Liver (tissue), 9 donors: ENCODE measurements around the gene BET1. TPM values are rescaled to one million over a fixed set of nuclear protein-coding genes. Genes with fewer than 3 reads are reported as not detected.

Experiments used
- DNase-seq: peaks from one replicate; pipeline ENCODE4 v3.0.0-alpha.2; 2017; ENCODE audit warnings: low spot score
- H3K27ac ChIP-seq, 2 donors: one replicate each; pipeline ENCODE4 v1.7.0; 2013; ENCODE audit warnings: inconsistent platforms in 2 of 2, low read length in 2 of 2, control low read depth in 1 of 2, low read depth in 1 of 2, mild to moderate bottlenecking in 1 of 2
- H3K27me3 ChIP-seq, 4 donors: one replicate each; pipeline versions ENCODE4 v1.6.1 to v1.7.0; 2013; ENCODE audit warnings: low read length in 3 of 4, inconsistent platforms in 1 of 4, mild to moderate bottlenecking in 1 of 4, moderate library complexity in 1 of 4; ENCODE audit not compliant: control insufficient read depth in 4 of 4, insufficient read depth in 4 of 4
- H3K36me3 ChIP-seq, 4 donors: one replicate each; pipeline versions ENCODE4 v1.6.1 to v1.7.0; 2013; ENCODE audit warnings: low read length in 3 of 4, mild to moderate bottlenecking in 3 of 4, low read depth in 1 of 4, moderate library complexity in 1 of 4; ENCODE audit not compliant: control insufficient read depth in 4 of 4, insufficient read depth in 3 of 4
- H3K4me1 ChIP-seq, 4 donors: one replicate each; pipeline versions ENCODE4 v1.6.1 to v1.7.0; 2013; ENCODE audit warnings: low read length in 3 of 4, mild to moderate bottlenecking in 3 of 4, moderate library complexity in 1 of 4; ENCODE audit not compliant: control insufficient read depth in 4 of 4, insufficient read depth in 4 of 4
- H3K4me3 ChIP-seq, 3 donors: one replicate each; pipeline versions ENCODE4 v1.6.1 to v1.7.0; 2013; ENCODE audit warnings: low read length in 3 of 3, control low read depth in 1 of 3, low read depth in 1 of 3, mild to moderate bottlenecking in 1 of 3
- H3K9ac ChIP-seq, 2 donors: one replicate each; pipeline ENCODE4 v1.7.0; 2013; ENCODE audit warnings: low read length in 2 of 2, mild to moderate bottlenecking in 2 of 2, moderate library complexity in 2 of 2, control low read depth in 1 of 2, low read depth in 1 of 2
- H3K9me3 ChIP-seq, 4 donors: one replicate each; pipeline versions ENCODE4 v1.6.1 to v1.7.0; 2013; ENCODE audit warnings: low read length in 3 of 4; ENCODE audit not compliant: control insufficient read depth in 4 of 4
- CTCF ChIP-seq: fragments of 150-350 bp; IDR thresholded peaks from 2 replicates; pipeline ENCODE4 v1.5.1; 2017; ENCODE audit warnings: improper control_type of control experiment, low read depth, low read length; ENCODE audit not compliant: missing input control
- FOXA2 ChIP-seq: IDR thresholded peaks from 2 replicates; pipeline ENCODE4 v1.6.1; 2016; ENCODE audit warnings: antibody characterized with exemption
- GABPA ChIP-seq, 2 donors: IDR thresholded peaks in 1 of 2; conservative IDR thresholded peaks in 1 of 2; 2 replicates each; pipeline ENCODE4 v1.6.1; 2016; ENCODE audit warnings: antibody characterized with exemption in 2 of 2, mild to moderate bottlenecking in 1 of 2, moderate library complexity in 1 of 2
- HNF4A ChIP-seq, 2 donors: conservative IDR thresholded peaks; 2 replicates each; pipeline ENCODE4 v1.6.1; 2016; ENCODE audit warnings: antibody characterized with exemption in 2 of 2, mild to moderate bottlenecking in 2 of 2
- HNF4G ChIP-seq: IDR thresholded peaks from 2 replicates; pipeline ENCODE4 v1.6.1; 2016; ENCODE audit warnings: antibody characterized with exemption
- JUND ChIP-seq, 2 donors: IDR thresholded peaks; 2 replicates each; pipeline ENCODE4 v1.6.1; 2016; ENCODE audit warnings: antibody characterized with exemption in 2 of 2
- MAX ChIP-seq: IDR thresholded peaks from 2 replicates; pipeline ENCODE4 v1.6.1; 2016; ENCODE audit warnings: antibody characterized with exemption
- NR2F2 ChIP-seq: IDR thresholded peaks from 2 replicates; pipeline ENCODE4 v1.6.1; 2016; ENCODE audit warnings: antibody characterized with exemption
- RAD21 ChIP-seq, 2 donors: IDR thresholded peaks; 2 replicates each; pipeline ENCODE4 v1.6.1; 2016; ENCODE audit warnings: antibody characterized with exemption in 2 of 2, mild to moderate bottlenecking in 2 of 2
- RXRA ChIP-seq, 2 donors: IDR thresholded peaks; 2 replicates each; pipeline ENCODE4 v1.6.1; 2017 to 2018; ENCODE audit warnings: antibody characterized with exemption in 2 of 2, mild to moderate bottlenecking in 1 of 2
- SP1 ChIP-seq: IDR thresholded peaks from 2 replicates; pipeline ENCODE4 v1.6.1; 2018; ENCODE audit warnings: antibody characterized with exemption, mild to moderate bottlenecking
- TAF1 ChIP-seq: conservative IDR thresholded peaks from 2 replicates; pipeline ENCODE4 v1.6.1; 2016; ENCODE audit warnings: antibody characterized with exemption, mild to moderate bottlenecking
- YY1 ChIP-seq: IDR thresholded peaks from 2 replicates; pipeline ENCODE4 v1.6.1; 2016; ENCODE audit warnings: antibody characterized with exemption, mild to moderate bottlenecking
- ZBTB33 ChIP-seq: IDR thresholded peaks from 2 replicates; pipeline ENCODE4 v1.6.1; 2016; ENCODE audit warnings: antibody characterized with exemption
- WGBS: extraction: QIAGEN DNeasy Blood & Tissue Kit; methylation state at CpG from one replicate; pipeline ENCODE4 v1.1.7; 2013; 5-methylcytosine and 5-hydroxymethylcytosine counted together
- polyA plus RNA-seq, 2 donors: library from polyadenylated mRNA; stranded (reverse) in 1 of 2; unstranded in 1 of 2; fragments of 200-250 nt in 1 of 2; fragments of >200 nt in 1 of 2; fragmentation: Nextera tagmentation in 1 of 2; extraction: Ambion mirVana in 1 of 2; gene quantifications; one replicate each; pipeline versions ENCODE4 v1.2.1 to v1.2.3, GENCODE V29; 2013 to 2015
- total RNA-seq, 2 donors: library from RNA; depleted of rRNA; stranded (reverse); fragments of >200 nt; gene quantifications; one replicate each; pipeline ENCODE4 v1.2.3, GENCODE V29; 2014
- TF ChIP-seq, protein P1 (sequence below): IDR thresholded peaks from 2 replicates; pipeline ENCODE4 v1.6.1; 2016; ENCODE audit warnings: antibody characterized with exemption, mild to moderate bottlenecking
- TF ChIP-seq, protein P2 (sequence below): IDR thresholded peaks from 2 replicates; pipeline ENCODE4 v1.6.1; 2016; ENCODE audit warnings: antibody characterized with exemption
- donor health status: healthy.
- donor health status: healthy.
- donor health status: healthy.
- donor health status: healthy.
- donor health status: healthy.

BET1 gene
- total and polyA plus RNA-seq, 4 donors, result 12.7 to 23.9 (median 16.2) TPM

- Histone ChIP-seq H3K27me3 (no peaks in the 10 kb centered on the region), H3K9me3 (no peaks in the 10 kb centered on the region), H3K4me3 (no peak overlapping the region), H3K9ac (no peak overlapping the region), H3K27ac (no peak overlapping the region), H3K4me1 (peaks cover 2 to 9% (median 4%) of the 10 kb centered on the region in 4 donors), H3K36me3 (peaks cover 1 to 23% (median 22%) of the 10 kb centered on the region in 4 donors)
- 92% methylated on average over 3 of the region's 3 CpGs for WGBS
- DNase-seq, result no peak
- no peak for TF ChIP-seq HNF4G
- no peak for TF ChIP-seq MAX
Measured at GRCh38 chr7:93997868-93998267, 6.3 kb downstream of the BET1 start.

DNA sequence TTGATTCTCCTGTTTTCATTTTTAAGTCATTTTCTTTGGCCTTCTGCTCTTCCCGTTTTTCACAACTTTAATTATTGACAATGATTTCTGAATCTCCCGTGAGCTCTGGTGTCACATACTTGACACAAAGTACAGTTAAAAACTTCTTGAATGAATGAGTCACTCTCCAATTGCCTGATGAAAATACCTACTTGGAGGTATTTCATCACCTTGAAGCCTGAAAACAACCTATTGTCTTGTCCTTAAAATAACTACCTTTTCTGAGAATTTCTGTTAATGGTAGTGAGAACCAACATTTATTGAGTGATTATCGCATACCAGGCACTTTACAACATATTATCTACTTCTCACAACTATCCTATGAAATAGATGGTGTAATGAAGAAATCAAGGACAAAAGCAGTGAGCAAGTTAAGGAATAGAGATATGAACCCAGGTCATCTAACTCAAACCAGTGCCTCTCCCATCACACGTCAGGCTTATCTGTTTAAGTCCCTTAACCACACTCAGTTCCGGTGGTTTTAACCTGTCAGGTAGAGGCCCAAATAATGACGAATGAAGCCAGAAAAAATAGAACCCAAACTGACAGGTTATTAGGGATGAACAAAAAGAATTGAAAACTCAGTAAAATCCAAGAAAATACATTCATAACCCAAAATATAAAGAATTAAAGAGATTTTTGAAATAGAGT lies 11.6 kb downstream of the BET1 start:
- 92% methylated on average over 6 of the region's 6 CpGs for WGBS
- Histone ChIP-seq H3K36me3 (peaks cover 0 to 25% (median 15%) of the 10 kb centered on the region in 4 donors), H3K27ac (no peak overlapping the region), H3K9ac (no peak overlapping the region), H3K27me3 (no peaks in the 10 kb centered on the region), H3K4me1 (peaks cover 0 to 1% (median 0%) of the 10 kb centered on the region in 4 donors), H3K9me3 (no peaks in the 10 kb centered on the region), H3K4me3 (no peak overlapping the region)
- TF ChIP-seq HNF4A (conservative IDR thresholded peaks at IDR 0.05), result no peak
- DNase-seq, result no peak

DNA sequence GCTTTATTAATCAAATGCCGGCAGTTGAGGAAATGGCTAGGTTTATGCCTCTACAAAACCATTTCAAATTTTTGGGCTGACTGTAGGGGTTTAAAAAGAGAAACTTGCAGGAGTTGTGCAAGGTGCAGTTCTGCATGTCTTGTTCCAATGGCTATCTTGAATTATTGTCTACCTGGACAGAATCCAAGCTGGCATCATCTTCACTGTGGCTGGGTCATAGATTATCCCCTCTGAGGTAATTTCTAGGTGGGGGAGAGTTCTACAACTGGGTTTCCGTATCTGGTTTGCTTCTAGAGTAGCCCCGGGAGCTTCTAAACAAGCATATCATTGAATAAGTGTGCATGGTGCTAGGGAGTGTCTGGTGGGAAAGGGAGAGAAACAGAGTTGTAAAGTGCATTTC lies 16.9 kb downstream of the BET1 start:
- no peak overlapping the region for H3K4me3 ChIP-seq
- H3K27ac ChIP-seq, result no peak overlapping the region

More for the DNA sequence above, 16.9 kb downstream of the BET1 start:
- peaks cover 0 to 1% (median 0%) of the 10 kb centered on the region in 4 donors for H3K4me1 ChIP-seq
- no peak overlapping the region for H3K9ac ChIP-seq
- no peak for TF ChIP-seq JUND (IDR thresholded peaks at IDR 0.05)
- TF ChIP-seq, protein P1, sequence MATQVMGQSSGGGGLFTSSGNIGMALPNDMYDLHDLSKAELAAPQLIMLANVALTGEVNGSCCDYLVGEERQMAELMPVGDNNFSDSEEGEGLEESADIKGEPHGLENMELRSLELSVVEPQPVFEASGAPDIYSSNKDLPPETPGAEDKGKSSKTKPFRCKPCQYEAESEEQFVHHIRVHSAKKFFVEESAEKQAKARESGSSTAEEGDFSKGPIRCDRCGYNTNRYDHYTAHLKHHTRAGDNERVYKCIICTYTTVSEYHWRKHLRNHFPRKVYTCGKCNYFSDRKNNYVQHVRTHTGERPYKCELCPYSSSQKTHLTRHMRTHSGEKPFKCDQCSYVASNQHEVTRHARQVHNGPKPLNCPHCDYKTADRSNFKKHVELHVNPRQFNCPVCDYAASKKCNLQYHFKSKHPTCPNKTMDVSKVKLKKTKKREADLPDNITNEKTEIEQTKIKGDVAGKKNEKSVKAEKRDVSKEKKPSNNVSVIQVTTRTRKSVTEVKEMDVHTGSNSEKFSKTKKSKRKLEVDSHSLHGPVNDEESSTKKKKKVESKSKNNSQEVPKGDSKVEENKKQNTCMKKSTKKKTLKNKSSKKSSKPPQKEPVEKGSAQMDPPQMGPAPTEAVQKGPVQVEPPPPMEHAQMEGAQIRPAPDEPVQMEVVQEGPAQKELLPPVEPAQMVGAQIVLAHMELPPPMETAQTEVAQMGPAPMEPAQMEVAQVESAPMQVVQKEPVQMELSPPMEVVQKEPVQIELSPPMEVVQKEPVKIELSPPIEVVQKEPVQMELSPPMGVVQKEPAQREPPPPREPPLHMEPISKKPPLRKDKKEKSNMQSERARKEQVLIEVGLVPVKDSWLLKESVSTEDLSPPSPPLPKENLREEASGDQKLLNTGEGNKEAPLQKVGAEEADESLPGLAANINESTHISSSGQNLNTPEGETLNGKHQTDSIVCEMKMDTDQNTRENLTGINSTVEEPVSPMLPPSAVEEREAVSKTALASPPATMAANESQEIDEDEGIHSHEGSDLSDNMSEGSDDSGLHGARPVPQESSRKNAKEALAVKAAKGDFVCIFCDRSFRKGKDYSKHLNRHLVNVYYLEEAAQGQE, result no peak
- no peak for TF ChIP-seq GABPA (IDR thresholded peaks at IDR 0.05 in 1 of 2, conservative IDR thresholded peaks at IDR 0.05 in 1 of 2)
- TF ChIP-seq ZBTB33, result no peak
- TF ChIP-seq SP1, result no peak
- TF ChIP-seq, protein P2, sequence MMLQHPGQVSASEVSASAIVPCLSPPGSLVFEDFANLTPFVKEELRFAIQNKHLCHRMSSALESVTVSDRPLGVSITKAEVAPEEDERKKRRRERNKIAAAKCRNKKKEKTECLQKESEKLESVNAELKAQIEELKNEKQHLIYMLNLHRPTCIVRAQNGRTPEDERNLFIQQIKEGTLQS, result no peak
- no peak for TF ChIP-seq RXRA (IDR thresholded peaks at IDR 0.05)
- TF ChIP-seq MAX, result no peak
- no peak for TF ChIP-seq HNF4A (conservative IDR thresholded peaks at IDR 0.05)
- no peak for TF ChIP-seq NR2F2
- no peak for TF ChIP-seq YY1
- TF ChIP-seq HNF4G, result no peak
- no peak for TF ChIP-seq TAF1
- no peak for TF ChIP-seq FOXA2
- TF ChIP-seq RAD21 (IDR thresholded peaks at IDR 0.05), result no peak
- TF ChIP-seq CTCF, result no peak
- H3K27me3 ChIP-seq, result no peaks in the 10 kb centered on the region
- H3K9me3 ChIP-seq, result no peaks in the 10 kb centered on the region
- no peak for DNase-seq
- 90% methylated on average over 3 of the region's 3 CpGs for WGBS
- H3K36me3 ChIP-seq, result peaks cover 0 to 3% (median 0%) of the 10 kb centered on the region in 4 donors
